Osteoblast (primary cell): ENCODE data around the gene DPP6. TPM values are rescaled to one million over a fixed set of nuclear protein-coding genes. Genes with fewer than 3 reads are reported as not detected.
"Not testable (repeated sequence)": the region's sequence is repeated elsewhere in the genome, so short reads cannot be mapped to it uniquely, and the experiment has no call there.

Experiments used
- DNase-seq: peaks from one replicate; pipeline ENCODE4 v3.0.0; 2011; ENCODE audit warnings: low spot score, mixed read lengths; ENCODE audit not compliant: insufficient read length; ENCODE audit errors: missing footprints
- H2AFZ ChIP-seq: 2 replicates; pipeline ENCODE4 v1.6.0; 2011; ENCODE audit warnings: mild to moderate bottlenecking, low read length
- H3K27ac ChIP-seq: 2 replicates; pipeline ENCODE4 v1.5.1; 2011; ENCODE audit warnings: mild to moderate bottlenecking, low read depth, low read length, moderate library complexity
- H3K27me3 ChIP-seq: 2 replicates; pipeline ENCODE4 v1.6.0; 2012; ENCODE audit warnings: mild to moderate bottlenecking, control low read depth, inconsistent platforms, low read length, moderate library complexity; ENCODE audit not compliant: insufficient read depth
- H3K36me3 ChIP-seq: 2 replicates; pipeline ENCODE4 v1.5.1; 2011; ENCODE audit warnings: mild to moderate bottlenecking, low read length, control low read depth, moderate library complexity; ENCODE audit not compliant: insufficient read depth
- H3K4me1 ChIP-seq: 2 replicates; pipeline ENCODE4 v1.5.1; 2011; ENCODE audit warnings: mild to moderate bottlenecking, low read length, control low read depth, moderate library complexity; ENCODE audit not compliant: insufficient read depth
- H3K4me2 ChIP-seq: 2 replicates; pipeline ENCODE4 v1.6.0; 2011; ENCODE audit warnings: mild to moderate bottlenecking, low read length; ENCODE audit not compliant: insufficient read depth
- H3K4me3 ChIP-seq: fragments of 200-600 bp; sonication (generic); 3 replicates; pipeline ENCODE4 v1.5.1; 2012; ENCODE audit warnings: mild to moderate bottlenecking, low read length, inconsistent platforms; ENCODE audit not compliant: insufficient read depth
- H3K79me2 ChIP-seq: 2 replicates; pipeline ENCODE4 v1.6.0; 2012; ENCODE audit warnings: mild to moderate bottlenecking, low read length, control low read depth, inconsistent platforms; ENCODE audit not compliant: insufficient read depth
- H3K9me3 ChIP-seq: 2 replicates; pipeline ENCODE4 v1.5.1; 2011; ENCODE audit warnings: low read depth, low read length, control low read depth
- H4K20me1 ChIP-seq: 2 replicates; pipeline ENCODE4 v1.6.0; 2012; ENCODE audit warnings: mild to moderate bottlenecking, low read length, control low read depth; ENCODE audit not compliant: insufficient read depth
- total RNA-seq: library from RNA; depleted of rRNA; stranded (reverse); fragments of >200 nt; gene quantifications from 2 replicates; pipeline ENCODE4 v1.2.3, GENCODE V29; 2012

The DPP6 gene
- total RNA-seq: not detected in 2 replicates

DNA sequence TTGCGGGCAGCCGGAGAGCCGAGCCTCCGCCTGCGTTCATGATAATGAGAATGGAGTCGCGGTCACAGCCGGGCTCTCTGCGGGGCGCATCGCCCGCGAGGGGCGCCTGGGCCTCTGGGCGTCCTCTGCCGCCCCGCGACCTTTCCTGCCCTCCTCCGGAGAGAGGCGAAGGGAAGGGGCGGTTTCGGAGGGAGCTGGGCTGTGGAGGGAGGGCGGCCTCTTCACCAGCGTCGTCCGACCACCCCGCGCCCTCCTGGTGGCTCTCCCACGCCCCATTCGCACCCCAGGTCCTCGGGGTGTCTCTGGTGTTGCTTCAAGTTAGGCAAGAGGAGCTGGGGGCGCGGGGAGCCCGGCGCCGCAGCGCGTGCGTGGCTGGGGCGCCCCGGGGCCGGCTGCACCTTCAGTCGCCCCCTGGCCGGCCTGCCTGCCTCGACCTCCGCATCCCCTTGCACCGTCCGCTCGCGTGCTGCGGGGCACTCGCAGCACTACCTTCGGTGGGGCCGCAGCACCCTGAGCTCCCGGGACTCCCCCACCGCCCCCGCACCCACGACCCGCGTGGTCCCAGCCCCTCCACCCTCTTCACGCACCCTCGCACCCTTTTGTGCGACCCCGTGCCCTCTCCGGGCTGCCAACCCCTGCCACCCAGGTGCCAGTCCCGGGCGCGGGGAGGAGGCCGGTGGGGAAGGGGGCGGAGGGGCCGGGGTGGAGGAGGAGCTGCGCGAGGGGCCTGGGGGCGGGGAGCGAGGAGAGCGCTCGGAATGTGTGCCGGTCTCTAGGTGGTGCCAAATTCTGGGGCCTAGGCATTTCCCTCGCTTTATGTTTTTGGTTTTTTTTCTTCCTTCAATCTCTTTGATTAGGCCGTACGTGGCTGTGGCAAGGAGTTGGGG is at the start of gene DPP6:
TSS of gene DPP6 (plus strand) at position 756 of the 887 bp plus-strand sequence.
- not testable (repeated sequence) for DNase-seq

DNA sequence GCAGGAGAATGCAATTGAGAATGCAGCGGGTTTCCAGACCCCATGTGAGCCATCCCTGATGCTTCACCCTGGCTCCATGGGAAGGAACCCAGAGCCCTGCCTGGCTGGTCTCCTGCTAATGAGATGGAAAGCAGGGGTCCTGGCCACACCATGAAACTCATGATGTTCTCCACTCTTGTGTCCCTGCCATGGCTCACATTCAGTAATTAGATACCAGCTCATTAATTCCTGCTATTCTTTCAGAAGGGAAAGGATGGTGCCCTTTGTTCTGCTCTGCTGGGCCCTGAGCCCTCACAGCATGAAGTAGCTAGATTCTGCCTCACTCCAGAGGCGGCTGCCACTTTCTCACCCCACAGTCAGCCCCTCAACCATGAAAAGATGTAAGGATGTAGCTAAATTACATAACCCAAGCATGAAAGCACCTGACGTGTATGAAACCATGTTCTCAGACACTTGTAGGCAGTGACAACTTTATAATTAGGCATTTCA is 42.7 kb upstream of the DPP6 start:
- H3K4me2 ChIP-seq, H3K79me2 ChIP-seq, H3K4me1 ChIP-seq, H3K36me3 ChIP-seq, H4K20me1 ChIP-seq, H3K4me3 ChIP-seq, DNase-seq, H3K27me3 ChIP-seq, H3K9me3 ChIP-seq, H3K27ac ChIP-seq, H2AFZ ChIP-seq: not testable (repeated sequence)

More for the DNA sequence above, at the start of gene DPP6:
- H3K4me2 ChIP-seq, H3K4me3 ChIP-seq, H3K27ac ChIP-seq, H2AFZ ChIP-seq, H3K79me2 ChIP-seq, H4K20me1 ChIP-seq, H3K27me3 ChIP-seq, H3K9me3 ChIP-seq, H3K4me1 ChIP-seq, H3K36me3 ChIP-seq: not testable (repeated sequence)

DNA sequence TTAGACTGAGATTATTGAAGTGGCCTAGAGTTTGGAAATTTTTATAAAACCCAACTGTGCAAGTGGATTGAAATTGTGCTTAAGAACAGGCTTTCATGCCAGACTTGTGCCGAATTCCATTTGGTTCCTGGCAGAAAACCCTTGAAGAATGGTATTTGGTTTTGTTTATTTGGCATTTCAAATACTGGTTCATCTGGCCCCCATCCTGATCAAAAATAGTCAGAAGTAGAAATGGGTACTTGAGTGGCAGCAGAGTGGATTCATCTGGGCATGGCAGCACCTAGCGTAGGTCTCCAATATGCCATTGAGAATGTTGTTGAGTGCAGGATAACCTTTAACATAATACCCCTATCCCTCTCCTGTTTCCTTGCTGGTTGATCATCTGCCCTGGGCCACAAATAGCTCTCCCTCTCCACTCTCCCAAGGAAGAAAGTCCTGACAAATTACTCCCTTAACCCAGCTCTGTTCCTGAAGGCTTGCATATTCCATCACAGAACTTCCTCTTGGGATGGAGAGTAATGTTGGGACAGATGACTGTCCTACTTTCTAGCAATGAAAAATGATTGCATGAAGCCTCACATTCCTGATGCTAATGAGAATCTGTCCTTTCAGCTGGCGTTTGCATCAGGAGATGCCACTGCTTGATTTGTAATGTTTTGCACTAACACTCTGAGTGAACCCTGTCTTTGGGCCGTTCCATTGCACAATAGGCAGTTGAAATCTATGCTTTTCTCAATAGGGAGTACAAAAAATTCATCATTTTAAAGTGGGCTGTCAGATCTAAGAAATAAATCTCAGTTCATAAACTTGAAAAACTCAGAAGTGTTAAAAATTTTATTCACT is 41.3 kb upstream of the DPP6 start:
- not testable (repeated sequence) for H3K27ac ChIP-seq, H4K20me1 ChIP-seq, H3K4me3 ChIP-seq, H3K9me3 ChIP-seq, H3K4me2 ChIP-seq, H2AFZ ChIP-seq, H3K36me3 ChIP-seq, H3K79me2 ChIP-seq, H3K27me3 ChIP-seq, DNase-seq, H3K4me1 ChIP-seq

DNA sequence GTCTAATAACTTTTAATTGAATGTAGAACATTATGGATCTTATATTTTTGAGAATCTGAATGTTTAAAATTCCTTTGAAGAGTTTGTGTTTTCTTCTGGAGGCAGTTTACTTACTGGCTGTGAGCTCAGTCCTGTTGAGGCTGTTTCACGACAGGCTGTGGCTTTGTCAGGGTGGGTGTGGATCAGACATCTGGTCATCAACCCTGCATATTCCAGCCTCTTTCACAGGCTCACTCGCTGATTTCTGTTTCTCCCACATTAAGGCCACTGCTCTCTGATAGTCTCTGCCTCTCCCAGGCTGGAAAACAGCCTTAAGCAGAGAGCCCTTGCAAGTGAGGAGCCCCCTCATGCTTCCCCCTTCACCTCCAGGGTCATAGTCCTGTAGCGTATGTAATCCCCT is 39.4 kb upstream of the DPP6 start:
- not testable (repeated sequence) for H3K4me1 ChIP-seq, H2AFZ ChIP-seq, H3K27me3 ChIP-seq, H3K4me2 ChIP-seq, H3K4me3 ChIP-seq, H3K9me3 ChIP-seq, H3K79me2 ChIP-seq, H4K20me1 ChIP-seq, DNase-seq, H3K27ac ChIP-seq, H3K36me3 ChIP-seq

DNA sequence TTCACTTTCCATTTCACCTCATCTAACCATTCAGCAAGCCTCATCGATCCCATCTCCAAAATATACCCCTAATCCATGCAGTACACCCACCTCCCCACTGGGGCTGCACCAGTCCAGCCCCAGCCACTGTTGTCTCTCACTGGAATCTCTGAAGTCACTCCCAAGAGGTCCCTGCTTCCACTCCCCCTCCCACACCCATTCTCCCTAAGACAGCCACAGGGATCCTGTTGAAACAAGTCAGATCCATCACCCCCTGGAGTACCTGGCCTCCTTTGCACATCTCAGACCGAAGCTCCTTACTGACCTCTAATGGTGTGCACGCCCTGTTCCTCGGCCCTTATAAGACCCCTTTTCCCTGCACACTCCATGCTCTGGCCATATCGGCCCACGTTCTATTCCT is 36.6 kb upstream of the DPP6 start:
- not testable (repeated sequence) for H3K36me3 ChIP-seq, H3K4me3 ChIP-seq, H3K27me3 ChIP-seq, H3K4me2 ChIP-seq, H3K4me1 ChIP-seq, H3K9me3 ChIP-seq, H3K27ac ChIP-seq, H2AFZ ChIP-seq, H4K20me1 ChIP-seq, H3K79me2 ChIP-seq, DNase-seq

DNA sequence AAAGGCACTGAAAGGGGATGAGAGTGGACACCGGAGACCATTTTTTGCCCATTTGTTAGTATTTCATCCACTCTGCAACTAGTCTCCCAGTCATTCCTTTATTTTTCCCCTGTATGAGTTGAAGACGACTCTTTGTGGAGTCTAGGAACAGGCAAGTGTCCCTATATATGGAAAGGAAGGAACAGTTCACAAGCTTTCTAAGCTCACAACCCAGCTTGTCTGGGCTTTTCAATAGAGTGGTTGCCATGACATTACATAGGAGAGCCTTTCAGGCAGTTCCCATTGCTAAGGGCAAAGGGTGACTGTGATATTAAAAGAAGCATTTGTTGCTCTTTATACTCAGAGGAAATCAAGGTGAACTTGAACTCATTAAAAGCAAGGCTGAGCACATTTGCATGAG is 33.8 kb upstream of the DPP6 start:
- DNase-seq, H2AFZ ChIP-seq, H3K27me3 ChIP-seq, H4K20me1 ChIP-seq, H3K27ac ChIP-seq, H3K4me3 ChIP-seq, H3K4me1 ChIP-seq, H3K4me2 ChIP-seq, H3K36me3 ChIP-seq, H3K79me2 ChIP-seq, H3K9me3 ChIP-seq: not testable (repeated sequence)

DNA sequence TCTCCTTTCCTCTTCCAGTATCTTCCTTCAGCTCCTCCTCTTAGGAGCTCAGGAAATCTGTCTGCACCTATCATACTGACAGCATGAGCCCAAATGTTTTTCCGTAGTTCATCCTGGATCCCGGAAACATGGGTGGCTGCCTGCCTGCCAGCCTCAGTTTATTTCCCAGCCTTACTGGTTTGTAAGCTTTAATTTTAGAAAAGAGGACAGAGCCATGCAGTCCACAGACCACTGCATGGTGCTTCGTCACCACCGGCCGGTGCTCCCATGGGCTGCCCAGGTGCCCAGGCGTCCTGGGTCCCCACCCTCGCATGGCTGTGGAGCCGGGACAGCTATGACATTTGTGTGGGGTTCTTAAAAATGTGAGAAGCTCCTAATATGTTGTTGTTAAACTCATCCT is 24.4 kb upstream of the DPP6 start:
- not testable (repeated sequence) for H3K4me1 ChIP-seq, H4K20me1 ChIP-seq, H3K79me2 ChIP-seq, H3K4me3 ChIP-seq, H3K27me3 ChIP-seq, H3K27ac ChIP-seq, H3K4me2 ChIP-seq, H3K36me3 ChIP-seq, DNase-seq, H3K9me3 ChIP-seq, H2AFZ ChIP-seq

DNA sequence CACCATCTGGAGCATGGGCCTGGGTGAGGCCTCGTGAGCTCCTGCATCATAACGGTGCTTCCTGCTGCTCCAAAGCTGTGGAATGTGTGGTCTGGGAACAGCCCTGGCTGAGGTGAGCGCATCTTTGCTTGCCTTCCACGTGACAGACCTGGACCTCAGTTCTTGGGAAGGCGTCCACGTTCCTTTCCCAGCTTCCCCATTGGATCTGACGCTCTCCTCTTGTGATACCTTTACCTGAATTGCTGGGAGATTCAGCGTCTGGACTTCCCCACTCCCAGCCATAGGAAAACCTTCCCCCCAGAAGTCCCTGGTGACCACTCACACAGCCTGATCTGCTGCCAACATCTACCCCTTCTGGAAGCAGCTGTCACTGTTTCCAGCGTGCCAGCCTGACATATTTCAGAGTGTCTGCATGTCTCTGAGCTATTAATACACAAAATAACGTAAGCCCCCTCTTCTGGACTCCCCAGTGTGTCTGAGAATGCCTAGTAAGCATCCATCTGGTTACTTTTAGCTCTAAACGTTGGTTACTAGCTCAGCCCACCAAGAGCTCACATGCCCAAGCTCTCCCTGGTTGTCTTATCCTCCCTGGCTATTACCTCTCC is 21.6 kb upstream of the DPP6 start:
- H2AFZ ChIP-seq, H3K36me3 ChIP-seq, H3K79me2 ChIP-seq, H3K27ac ChIP-seq, H3K4me2 ChIP-seq, H4K20me1 ChIP-seq, H3K4me1 ChIP-seq, H3K9me3 ChIP-seq, H3K27me3 ChIP-seq, H3K4me3 ChIP-seq, DNase-seq: not testable (repeated sequence)
